NCI-H446 treated with DMSO at 0.1 percent for 48 hours (cell line): Measurements from ENCODE around the gene SNX24.
A peak's percentile ranks its signal among the peaks of the same experiment; 100 is the strongest.
"Not testable (repeated sequence)": the region's sequence is repeated elsewhere in the genome, so short reads cannot be mapped to it uniquely, and the experiment has no call there.

Experiments used
- DNase-seq: peaks from one replicate; lab custom pipeline; 2025; lab: John Stamatoyannopoulos, UW

SNX24 gene

GRCh38 chr5:122967625-122968024, 122.2 kb downstream of the SNX24 start:
- DNase-seq: no peak

DNA sequence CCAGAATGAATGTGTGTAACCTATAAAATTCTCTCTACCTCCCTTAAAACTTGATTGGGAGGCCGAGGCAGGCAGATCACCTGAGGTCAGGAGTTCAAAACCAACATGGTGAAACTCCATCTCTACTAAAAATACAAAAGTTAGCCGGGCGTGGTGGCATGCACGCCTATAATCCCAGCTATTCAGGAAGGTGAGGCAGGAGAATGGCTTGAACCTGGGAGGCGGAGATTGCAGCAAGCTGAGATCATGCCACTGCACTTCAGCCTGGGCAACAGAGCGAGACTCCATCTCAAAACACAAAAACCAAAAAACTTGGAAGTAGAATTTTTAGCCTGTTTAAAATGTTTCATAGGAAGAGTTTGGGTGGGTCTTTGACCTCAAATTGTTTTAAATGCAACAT, 122.6 kb downstream of the SNX24 start:
- not testable (repeated sequence) for DNase-seq

DNA sequence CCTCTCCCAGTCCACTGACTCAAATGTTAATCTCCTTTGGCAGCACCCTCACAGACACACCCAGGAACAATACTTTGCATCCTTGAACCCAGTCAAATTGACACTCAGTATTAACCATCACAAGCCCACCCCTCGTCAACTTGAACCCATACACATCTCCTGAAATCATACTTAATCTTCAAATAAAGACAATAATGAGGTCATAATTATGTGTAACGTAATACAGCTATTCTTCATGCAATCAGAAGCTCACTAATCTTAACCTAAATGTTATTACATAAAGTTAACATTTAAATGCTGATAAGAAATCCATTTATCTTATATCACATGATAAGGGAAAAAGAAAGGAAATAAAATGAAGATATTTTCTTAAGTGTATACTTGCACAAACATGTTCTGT, 125.9 kb downstream of the SNX24 start:
- DNase-seq: no peak

DNA sequence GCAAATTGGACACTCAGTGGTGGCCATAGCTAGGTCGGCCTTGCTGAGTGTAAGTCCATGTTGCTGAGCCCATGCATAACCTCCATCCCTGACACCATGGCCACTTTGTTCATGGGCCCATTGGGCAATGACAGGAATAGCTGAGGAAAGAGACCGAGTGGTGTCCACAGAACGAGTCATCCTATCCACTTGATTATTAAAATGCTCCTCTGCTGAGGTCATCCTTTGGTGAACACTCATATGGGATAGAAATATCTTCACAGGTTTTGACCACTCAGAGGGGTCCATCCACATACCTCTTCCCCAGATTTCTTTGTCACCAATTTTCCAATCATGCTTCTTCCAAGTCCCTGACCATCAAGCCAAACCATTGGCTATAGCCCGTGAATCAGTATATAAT, 127.5 kb downstream of the SNX24 start:
- DNase-seq: no peak

DNA sequence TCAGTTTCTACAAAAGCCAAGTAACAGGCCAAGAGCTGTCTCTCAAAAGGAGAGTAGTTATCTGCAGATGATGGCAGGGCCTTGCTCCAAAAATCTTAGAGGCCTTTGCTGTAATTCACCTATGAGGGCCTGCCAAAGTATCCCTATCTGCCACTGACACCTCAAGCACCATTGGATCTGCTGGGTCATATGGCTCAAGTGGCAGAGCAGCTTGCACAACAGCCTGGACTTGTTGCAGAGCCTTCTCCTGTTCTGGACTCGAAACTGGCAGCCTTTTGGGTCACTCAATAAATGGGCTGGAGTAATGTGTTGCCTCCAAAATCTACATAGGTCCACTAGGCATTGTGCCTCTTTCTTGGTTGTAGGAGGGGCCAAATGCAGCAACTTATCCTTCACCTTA, 128.3 kb downstream of the SNX24 start:
- DNase-seq: not testable (repeated sequence)

DNA sequence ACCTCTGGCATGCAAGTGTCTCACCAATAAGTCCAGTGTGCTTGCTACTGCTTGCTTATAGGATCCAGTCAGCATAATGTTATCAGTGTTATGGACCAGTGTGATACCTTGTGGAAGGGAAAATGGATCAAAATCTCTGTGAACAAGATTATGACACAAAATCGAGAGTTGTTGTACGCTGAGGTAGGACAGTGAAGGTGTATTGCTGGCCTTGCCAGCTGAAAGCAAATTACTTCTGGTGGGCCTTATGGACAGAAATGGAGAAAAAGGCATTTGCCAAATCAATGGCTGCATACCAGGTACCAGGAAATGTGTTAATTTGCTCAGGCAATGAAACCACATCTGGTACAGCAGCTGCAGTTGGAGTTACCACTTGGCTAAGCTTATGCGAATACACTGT, 128.8 kb downstream of the SNX24 start:
- not testable (repeated sequence) for DNase-seq

DNA sequence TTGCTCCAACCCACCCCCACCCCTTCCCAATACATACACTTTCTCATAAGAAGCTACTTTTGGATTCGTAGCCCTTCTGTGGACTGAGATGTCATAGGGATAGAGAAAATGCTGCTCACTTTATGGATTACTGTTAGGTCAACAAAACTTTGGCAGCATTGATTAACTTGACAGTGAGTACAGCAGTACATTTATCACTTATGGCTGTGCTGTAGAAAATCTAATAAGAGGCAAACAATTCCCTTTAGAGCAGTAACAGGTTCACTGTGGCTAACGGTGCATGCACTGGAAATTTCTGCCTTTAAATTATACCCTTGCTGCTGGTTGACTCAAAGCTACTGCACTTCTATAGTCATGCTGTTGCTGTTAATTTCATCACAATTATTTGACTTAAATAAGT, 131.9 kb downstream of the SNX24 start:
- no peak for DNase-seq

GRCh38 chr5:122978068-122978467, 132.7 kb downstream of the SNX24 start:
- no peak for DNase-seq

DNA sequence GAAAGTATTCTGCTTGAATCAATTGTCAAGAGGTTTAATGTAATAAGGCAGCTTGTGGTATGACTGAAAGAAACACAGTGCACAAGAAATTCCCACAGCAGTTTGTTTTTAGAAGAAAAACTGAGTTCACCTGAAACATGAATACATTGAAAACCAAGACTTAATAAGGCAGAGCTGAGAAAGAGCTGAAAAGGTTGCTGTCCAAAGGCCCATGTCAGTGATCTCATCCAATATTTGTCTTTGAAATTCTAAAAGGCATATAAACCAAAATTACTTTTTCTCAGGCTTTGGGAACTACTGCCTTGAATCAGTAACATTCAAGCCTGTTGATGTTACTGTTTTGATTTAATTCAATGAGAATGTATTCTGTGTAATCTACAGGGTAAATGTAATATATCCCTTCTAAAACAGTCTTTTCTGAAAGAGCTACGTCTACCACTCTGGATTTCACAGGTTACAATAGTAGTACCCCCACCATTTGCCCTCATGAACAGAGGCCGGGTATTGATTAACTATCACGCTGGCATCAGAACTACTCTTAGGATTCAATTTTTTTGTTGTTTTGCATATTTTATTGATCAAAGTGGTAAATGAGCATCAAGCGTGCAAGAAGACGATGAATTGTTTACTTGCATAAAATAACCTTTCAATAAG, 133.4 kb downstream of the SNX24 start:
- no peak for DNase-seq

- no peak for DNase-seq
These were observed 136.4 kb downstream of the SNX24 start for GRCh38 chr5:122981846-122982245.

DNA sequence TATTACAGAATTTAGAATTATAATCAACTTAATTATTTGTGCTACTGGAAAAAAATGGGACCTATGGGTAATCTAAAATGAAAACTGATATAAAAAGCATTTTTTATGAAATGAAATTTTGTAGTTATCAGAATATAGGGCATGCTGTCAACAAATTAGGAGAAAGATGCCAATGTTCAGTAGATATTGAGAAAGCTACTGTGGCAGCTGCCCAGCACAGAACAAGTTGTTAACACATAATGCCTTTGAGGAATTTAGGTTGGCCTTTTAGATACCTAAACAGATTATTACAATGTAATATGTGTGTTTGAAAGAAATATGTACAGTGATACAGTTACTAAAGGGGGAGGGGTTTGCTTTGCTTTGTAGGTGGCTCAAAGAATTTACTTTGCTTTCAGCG, 137.0 kb downstream of the SNX24 start:
- no peak for DNase-seq

GRCh38 chr5:122984425-122984824, 139.0 kb downstream of the SNX24 start:
- no peak for DNase-seq

GRCh38 chr5:122985006-122985700, 139.7 kb downstream of the SNX24 start:
- no peak for DNase-seq

GRCh38 chr5:122985954-122986721, 140.7 kb downstream of the SNX24 start:
- DNase-seq: no peak

- DNase-seq: no peak
These were observed 150.7 kb downstream of the SNX24 start for GRCh38 chr5:122996091-122996490.

DNA sequence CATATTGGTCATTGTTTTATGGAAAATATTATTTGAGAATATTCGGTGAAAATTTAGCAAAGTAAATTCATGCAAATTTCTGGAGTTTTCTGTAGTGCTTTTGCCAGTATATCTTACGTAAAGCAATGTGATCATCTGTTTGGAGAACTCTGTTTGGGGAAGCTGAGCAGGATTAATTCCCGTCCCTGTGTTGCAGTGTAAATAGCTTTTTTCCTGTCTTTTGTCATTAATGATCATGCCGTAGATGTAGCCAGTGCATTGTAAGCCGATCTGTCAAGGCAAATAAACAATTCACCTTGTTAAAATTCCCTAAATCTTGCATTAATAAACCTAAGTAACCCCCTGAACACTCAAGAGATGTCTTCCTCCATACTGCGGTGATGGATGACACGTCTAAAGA, 151.9 kb downstream of the SNX24 start:
- DNase-seq: no peak

GRCh38 chr5:122999947-123000563, 154.6 kb downstream of the SNX24 start:
- DNase-seq: no peak

DNA sequence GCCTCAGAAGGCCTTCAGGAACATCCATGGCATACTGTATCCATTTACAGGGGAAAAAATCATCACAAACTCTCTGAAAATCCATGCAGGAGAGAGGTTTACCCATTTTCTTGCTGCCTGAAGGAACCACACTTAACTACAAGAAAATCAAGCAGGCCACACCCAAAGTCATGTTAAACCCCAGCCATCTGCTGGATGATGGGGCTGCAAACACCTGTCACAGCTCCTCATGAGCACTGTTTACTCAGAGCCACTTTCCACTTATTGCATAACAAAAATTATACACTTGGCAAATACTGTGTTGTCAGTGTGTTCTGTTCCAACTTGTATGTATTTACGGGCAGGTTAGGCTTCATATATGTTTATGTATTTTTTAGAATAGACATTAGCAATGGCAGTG, 155.3 kb downstream of the SNX24 start:
- peak; percentile 14 for DNase-seq

DNA sequence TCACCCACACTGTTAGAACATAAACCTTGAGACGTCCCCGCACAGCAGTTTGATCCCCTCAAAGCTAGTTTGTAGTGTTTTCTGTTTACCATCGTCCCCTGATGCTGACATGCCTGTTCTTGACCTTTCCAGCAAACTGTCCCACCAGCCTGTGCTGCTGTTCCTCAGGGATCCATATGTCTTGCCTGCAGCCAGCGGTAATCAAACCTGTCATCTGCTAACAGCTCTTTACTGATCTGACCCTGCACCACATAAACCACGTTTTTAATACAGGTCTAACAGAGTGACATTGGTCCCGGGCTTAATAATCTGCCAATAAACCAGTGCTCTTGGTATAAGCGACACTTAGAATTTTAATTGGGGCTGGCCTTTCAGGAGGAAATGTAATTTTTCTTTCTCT, 156.4 kb downstream of the SNX24 start:
- no peak for DNase-seq

- no peak for DNase-seq
These were observed 161.8 kb downstream of the SNX24 start for GRCh38 chr5:123007182-123007581.

GRCh38 chr5:123007754-123008153, 162.3 kb downstream of the SNX24 start:
- no peak for DNase-seq

DNA sequence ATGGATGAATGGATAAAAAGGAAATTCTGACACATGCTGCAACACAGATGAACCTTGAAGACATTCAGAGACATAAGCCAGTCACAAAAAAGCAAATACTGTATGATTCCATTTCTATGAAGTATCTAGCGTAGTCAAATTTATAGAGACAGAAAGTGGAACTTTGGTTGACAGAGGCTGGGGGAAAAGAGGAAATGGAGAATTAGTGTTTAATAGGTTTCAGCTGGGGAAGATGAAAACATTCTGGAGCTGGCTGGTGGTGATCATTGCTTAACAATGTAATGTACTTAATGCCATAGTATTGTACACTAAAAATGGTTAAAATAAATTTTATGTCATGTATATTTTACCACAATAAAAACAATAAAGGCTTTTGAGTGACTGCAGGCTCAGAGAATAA, 166.9 kb downstream of the SNX24 start:
- DNase-seq: no peak

DNA sequence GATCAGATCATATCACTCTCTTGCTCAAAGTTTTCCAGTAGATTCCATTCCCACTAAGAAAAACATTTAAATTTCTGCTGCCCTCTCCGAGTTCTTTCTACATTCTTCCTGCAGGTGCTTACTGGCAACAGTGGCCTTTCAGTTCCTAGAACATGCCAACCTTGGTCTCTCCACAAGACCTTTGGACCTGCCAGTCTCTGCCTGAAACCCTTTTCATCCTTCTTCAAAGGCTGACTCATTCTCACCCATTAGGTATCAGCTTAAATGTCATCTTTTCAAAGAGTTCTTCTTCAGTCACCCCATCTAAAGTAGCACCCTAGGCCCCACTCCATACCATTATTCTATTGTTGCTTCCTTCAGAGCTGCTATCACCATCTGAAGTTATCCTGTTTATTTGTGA, 169.3 kb downstream of the SNX24 start:
- DNase-seq: no peak
